COLO829 (cell line): ENCODE results near the gene DUSP5.

Experiments used
- DNase-seq: peaks from one replicate; pipeline ENCODE4 v3.0.0; 2012; ENCODE audit warnings: low spot score

The DUSP5 gene

DNA sequence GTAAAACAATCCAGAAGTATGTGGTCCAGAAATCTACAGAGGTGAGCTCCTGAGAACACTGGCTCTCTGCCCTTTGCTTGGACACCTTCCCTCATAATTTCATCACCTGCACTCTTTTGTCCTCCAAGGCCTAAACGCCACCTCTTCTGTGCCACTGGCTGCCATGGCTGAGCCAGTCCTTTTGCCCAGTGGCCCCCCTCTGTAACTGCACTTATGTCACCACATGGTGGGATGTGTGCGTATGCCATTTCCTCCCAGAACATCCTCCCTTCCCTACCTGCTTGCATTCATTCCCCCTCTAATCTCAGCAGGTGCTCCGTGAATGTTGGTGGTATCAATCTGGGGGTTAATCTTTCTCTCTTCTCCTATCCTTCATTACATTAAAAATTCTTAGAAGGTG is 17.3 kb upstream of the DUSP5 start:
- DNase-seq = no peak

DNA sequence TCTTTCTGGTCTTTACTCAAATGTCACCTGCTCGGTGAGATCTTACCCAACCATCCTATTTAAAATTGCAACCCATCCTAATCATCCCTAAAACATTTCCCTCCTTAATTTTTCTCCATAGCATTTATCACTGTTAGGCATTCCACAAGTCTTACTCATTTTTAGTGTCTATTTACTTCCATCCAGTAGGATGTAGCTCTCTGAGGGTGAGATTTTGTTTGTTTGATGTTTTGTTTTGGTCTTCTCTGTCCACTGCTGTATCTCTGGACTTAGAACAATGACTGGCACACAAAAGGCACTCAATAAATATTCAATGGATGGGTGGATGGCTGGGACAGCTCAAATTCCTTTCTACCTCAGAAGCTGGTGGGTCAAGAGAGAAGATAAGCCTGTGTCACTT is 15.8 kb upstream of the DUSP5 start:
- DNase-seq = no peak

DNA sequence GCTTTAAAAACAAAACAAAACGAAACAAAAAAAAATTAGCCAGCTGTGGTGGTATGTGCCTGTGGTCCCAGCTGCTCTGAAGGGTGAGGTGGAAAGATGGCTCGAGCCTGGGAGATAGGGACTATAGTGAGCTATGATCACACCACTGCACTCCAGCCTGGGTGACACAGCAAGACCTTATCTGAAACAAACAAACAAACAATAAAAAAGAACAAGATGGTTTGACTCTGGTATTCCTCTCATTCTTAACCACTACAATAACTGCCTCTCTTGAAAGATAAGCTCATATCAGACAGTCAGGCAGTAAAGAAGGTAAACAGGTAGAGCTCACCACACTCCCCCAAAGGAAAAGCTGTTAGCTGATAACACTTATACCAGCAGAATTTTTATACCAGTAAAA is 14.1 kb upstream of the DUSP5 start:
- DNase-seq = no peak

DNA sequence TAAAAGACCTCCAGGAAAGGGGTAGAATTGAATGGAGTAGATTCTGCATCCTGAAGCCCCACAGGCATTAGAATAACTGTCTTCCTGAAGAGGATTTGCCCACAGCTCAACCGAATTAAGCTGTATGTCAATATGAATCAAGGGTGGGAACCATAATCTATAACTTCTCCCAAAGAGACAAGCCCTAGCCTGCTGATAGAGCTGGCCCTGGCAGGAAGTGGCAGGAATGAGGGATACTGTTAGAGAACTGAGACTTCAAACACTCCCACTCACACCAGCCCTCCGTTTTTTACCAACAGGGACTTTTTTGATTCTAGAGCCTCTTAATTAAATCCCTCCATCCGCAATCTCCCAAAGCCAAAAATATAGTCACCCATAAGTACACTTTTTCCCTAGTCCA is 12.2 kb upstream of the DUSP5 start:
- DNase-seq = no peak

- DNase-seq = no peak
Measured at GRCh38 chr10:110486680-110487410, 10.9 kb upstream of the DUSP5 start.

- DNase-seq = no peak
Measured at GRCh38 chr10:110487411-110488331, 10.0 kb upstream of the DUSP5 start.

GRCh38 chr10:110488332-110488681 is 9.4 kb upstream of the DUSP5 start:
- DNase-seq = peak; percentile 17

DNA sequence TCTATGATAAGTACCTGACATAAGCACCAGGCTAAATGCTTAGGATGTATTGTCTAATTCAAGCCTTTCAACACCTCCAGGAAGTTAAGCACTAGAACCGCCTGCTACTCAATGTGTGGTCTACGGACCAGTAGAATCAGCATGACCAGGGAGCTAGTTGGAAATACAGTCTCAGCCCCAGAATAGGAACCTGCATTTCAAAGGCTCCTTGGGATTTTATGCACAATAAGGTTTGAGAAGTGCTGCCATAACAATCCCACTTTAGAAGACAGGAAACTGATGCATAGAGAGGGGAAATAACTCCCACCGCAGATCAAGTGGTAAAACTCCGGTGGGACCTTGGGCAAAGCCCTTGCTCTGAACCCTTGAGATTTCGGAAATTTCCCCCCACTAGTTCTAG is 8.8 kb upstream of the DUSP5 start:
- no peak for DNase-seq

- DNase-seq = no peak
Measured at GRCh38 chr10:110490640-110491039, 7.1 kb upstream of the DUSP5 start.

- no peak for DNase-seq
Measured at GRCh38 chr10:110491346-110491745, 6.4 kb upstream of the DUSP5 start.

GRCh38 chr10:110492069-110492822 is 5.5 kb upstream of the DUSP5 start:
- no peak for DNase-seq

DNA sequence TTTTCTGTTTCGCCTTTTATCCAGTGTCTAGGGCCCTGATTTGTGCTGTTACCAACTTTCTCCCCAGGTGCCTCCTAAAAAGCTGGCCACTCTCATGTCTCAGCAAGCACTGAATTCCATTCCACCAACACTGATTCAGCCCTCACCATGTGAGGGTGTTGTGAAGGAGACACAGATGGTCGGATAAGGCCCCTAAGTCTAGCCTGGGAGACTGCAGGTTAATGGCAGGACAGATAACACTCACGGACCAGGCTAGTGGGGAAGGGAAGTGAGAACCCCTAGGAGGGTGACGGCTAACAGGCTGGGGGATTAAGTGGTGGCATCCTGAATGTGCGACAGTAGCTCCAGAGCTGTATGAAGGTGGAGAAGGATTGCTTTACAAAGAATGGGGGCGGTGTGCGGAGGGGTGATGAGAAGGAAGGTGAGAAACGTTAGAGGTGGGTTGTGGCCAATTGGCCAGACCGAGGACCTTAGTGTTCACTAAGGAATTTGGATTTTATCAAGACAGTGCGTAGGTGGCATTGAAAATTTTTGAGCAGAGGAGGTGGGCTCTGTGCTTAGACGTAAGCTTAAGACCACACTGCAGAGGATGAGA is 3.8 kb upstream of the DUSP5 start:
- DNase-seq = no peak

- DNase-seq = no peak
Measured at GRCh38 chr10:110494532-110494931, 3.2 kb upstream of the DUSP5 start.

GRCh38 chr10:110495731-110496552 is 1.8 kb upstream of the DUSP5 start:
- no peak for DNase-seq

- DNase-seq = peak; percentile 13
Measured at GRCh38 chr10:110496553-110497437, 912 bp upstream of the DUSP5 start.

DNA sequence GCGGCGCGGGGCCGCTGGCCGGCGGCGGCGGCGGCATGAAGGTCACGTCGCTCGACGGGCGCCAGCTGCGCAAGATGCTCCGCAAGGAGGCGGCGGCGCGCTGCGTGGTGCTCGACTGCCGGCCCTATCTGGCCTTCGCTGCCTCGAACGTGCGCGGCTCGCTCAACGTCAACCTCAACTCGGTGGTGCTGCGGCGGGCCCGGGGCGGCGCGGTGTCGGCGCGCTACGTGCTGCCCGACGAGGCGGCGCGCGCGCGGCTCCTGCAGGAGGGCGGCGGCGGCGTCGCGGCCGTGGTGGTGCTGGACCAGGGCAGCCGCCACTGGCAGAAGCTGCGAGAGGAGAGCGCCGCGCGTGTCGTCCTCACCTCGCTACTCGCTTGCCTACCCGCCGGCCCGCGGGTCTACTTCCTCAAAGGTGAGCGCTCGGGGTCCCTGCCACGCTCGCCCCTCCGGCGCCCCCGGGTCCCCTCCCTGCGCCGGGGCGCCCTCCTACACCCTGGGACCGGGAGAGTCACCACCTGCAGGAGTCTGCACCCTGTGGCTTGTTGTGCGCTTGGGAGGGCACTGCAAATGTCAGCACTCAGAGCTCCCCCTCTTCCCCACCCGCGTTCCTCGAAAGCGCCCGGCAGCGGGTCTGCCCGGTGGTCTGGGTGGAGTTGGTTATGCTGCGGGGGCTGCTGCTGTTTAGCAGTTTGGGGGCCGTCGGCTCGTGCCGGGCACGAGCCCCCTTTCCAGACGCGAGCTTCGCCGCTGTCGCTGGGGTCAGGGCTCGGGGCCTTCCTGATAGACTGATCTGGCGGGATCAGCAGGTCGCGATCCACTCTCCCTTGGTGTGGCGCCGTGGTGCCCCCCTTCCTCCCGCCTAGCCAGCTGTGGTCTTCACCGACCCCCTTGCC is 627 bp downstream of the DUSP5 start:
- DNase-seq = no peak

DNA sequence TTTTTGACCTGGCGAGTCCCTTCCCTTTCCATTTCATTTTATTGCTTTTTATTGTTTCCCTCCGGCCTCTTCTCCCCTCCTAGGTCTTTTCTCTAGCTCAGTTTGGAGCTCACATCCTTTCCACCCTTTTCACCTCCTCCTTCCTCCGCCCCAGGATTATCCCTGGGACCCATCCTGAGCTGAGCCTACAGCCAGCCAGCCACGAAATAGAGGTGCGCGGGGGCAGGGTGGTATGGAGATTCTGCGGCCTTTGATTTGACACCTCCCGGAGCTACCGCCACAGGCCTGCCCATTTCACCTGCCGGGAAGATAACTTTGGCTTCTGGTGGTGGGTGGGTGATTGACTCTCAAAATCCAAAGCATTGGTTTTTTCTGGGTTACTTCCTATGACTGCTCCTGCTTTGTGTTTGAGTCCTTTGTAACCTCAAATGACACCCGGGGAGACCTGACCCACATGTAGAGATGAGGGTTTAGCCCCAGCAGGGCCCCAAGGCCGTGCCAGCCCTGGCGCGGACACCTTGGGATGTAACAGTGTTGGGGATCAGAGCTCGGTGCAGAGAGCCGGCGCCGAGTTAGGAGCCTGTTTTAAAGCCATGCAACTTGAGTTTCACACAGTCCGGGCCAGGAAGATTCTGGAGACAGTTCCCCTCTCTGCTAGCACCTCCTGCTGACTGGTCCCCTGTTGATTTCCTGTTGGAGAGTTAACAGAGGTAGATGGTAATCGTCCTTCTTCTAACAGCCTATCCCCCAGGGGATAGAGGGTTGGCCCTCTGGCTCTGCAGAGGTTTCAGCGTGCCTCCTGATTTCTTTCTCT is 1.5 kb downstream of the DUSP5 start:
- no peak for DNase-seq

DNA sequence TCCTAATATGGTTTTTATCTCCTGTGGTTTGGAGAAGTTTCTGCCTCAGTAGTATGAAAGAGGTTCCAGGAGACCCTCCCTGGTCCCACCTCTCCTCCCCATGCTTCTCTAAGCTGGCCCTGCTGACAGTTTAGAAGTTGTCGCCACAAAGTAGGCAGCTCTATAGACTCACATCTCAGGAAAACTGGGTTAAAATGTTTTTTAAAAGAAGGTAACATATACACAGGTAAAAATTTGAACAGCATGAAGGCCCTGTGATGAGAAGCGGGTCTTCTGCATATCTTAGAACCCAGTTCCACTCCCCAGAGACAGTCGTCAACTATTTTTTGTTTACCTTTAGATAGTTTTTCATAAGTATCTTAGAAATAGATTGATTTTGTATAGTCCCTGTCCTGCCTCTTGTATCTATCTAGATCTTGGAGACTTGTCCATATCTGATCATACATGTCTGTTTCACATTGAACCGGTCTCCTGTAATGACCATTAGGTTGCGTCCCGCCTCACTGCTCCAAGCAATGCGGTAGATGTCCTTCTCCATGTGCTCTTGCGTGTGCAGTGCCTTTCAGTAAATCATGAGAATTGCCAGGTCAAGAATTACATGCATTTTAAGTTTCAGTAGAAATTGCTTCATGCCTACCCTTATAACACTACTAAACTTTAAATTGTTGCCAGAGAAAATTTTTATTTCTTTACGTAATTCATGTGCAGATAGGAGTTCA is 2.2 kb downstream of the DUSP5 start:
- DNase-seq = no peak
